ENCODE results near the gene RAB26. TPM values are rescaled to one million over a fixed set of nuclear protein-coding genes. Genes with fewer than 3 reads are reported as not detected.

The RAB26 gene
- total and polyA plus RNA-seq, 2 of the 13 experiments (the other 11 are each of a cell fraction or from before 2014, with no cell fraction given), result 0.86 to 3.6 TPM

DNA sequence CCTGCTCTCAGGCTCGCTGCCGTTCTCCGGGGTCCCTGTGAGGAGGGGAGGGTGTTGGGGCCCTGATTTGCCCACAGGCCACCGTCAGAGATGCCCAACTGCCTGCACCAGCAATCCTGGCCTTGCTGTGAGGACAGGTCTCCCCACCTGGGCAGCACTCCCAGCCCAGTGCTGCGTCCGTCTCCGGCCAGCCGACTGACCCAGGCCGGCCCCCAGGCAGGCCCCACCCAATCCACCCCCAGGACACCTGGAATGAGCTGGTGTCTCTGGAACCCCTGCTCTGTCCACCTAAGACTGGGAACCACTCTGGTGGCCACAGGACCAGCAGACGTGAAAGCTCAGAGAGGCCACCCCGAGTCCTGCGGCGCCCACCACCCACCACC, 32.8 kb upstream of the RAB26 start:
- Histone ChIP-seq H3K4me1 (ENCODE audit: insufficient read depth, low read length) (no peaks in the 10 kb centered on the region), H3K9me3 (ENCODE audit: low read length) (no peaks in the 10 kb centered on the region), H3K27me3 (ENCODE audit: control insufficient read depth in 1 of 2, insufficient read depth in 2 of 2, low read length in 2 of 2) (no peaks in the 10 kb centered on the region), H2AFZ (ENCODE audit: low read length) (no peak overlapping the region), H3K79me2 (ENCODE audit: insufficient read depth, low read length) (peaks cover 2% of the 10 kb centered on the region), H3K27ac (ENCODE audit: extremely low read length, insufficient read depth, low read length) (no peak overlapping the region), H4K20me1 (ENCODE audit: insufficient read depth, low read length) (no peaks in the 10 kb centered on the region), H3K9ac (ENCODE audit: insufficient read depth, low read depth, low read length) (no peak overlapping the region), H3K36me3 (replicated peaks in 1 of 2; ENCODE audit: control insufficient read depth in 1 of 2, insufficient read depth in 2 of 2, low read length in 2 of 2) (peaks cover 0 to 2% of the 10 kb centered on the region in 2 experiments; a peak in 1 of 5 replicates), H3K4me3 (replicated peaks in 1 of 3; ENCODE audit: insufficient read depth in 1 of 3, low read depth in 2 of 3, low read length in 3 of 3) (no peak overlapping the region), H3K4me2 (ENCODE audit: low read depth, low read length) (no peak overlapping the region)
- CTCF ChIA-PET (ENCODE audit: low intra/inter-chr PET ratio, low total read pairs), result no interaction called here
- intact Hi-C loops (cut with micrococcal nuclease; ENCODE audit: unreplicated experiment) (no loop called here), in situ Hi-C loops (cut with HindIII; ENCODE audit: extremely low pct_ligation_motif_present, low pct_unique_long_range_greater_than_20kb) (no loop called here)
- 100% methylated on average over 2 of the region's 13 CpGs for WGBS (ENCODE audit: low lambda C conversion rate)
- DNase-seq (ENCODE audit: low spot score), result no peak
- ATAC-seq, result no peak
- BruUV-seq (replicated peaks), result no TSS peak
- no peak for FAIRE-seq
- POLR2A ChIA-PET, result no interaction called here
- TF ChIP-seq XBP1 (CRISPR knock-in tag; IDR thresholded peaks at IDR 0.05), result no peak
- TF ChIP-seq, protein P1, sequence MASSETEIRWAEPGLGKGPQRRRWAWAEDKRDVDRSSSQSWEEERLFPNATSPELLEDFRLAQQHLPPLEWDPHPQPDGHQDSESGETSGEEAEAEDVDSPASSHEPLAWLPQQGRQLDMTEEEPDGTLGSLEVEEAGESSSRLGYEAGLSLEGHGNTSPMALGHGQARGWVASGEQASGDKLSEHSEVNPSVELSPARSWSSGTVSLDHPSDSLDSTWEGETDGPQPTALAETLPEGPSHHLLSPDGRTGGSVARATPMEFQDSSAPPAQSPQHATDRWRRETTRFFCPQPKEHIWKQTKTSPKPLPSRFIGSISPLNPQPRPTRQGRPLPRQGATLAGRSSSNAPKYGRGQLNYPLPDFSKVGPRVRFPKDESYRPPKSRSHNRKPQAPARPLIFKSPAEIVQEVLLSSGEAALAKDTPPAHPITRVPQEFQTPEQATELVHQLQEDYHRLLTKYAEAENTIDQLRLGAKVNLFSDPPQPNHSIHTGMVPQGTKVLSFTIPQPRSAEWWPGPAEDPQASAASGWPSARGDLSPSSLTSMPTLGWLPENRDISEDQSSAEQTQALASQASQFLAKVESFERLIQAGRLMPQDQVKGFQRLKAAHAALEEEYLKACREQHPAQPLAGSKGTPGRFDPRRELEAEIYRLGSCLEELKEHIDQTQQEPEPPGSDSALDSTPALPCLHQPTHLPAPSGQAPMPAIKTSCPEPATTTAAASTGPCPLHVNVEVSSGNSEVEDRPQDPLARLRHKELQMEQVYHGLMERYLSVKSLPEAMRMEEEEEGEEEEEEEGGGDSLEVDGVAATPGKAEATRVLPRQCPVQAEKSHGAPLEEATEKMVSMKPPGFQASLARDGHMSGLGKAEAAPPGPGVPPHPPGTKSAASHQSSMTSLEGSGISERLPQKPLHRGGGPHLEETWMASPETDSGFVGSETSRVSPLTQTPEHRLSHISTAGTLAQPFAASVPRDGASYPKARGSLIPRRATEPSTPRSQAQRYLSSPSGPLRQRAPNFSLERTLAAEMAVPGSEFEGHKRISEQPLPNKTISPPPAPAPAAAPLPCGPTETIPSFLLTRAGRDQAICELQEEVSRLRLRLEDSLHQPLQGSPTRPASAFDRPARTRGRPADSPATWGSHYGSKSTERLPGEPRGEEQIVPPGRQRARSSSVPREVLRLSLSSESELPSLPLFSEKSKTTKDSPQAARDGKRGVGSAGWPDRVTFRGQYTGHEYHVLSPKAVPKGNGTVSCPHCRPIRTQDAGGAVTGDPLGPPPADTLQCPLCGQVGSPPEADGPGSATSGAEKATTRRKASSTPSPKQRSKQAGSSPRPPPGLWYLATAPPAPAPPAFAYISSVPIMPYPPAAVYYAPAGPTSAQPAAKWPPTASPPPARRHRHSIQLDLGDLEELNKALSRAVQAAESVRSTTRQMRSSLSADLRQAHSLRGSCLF (CRISPR knock-in tag; IDR thresholded peaks at IDR 0.05; ENCODE audit: borderline replicate concordance), result no peak
- TF ChIP-seq, protein P2, sequence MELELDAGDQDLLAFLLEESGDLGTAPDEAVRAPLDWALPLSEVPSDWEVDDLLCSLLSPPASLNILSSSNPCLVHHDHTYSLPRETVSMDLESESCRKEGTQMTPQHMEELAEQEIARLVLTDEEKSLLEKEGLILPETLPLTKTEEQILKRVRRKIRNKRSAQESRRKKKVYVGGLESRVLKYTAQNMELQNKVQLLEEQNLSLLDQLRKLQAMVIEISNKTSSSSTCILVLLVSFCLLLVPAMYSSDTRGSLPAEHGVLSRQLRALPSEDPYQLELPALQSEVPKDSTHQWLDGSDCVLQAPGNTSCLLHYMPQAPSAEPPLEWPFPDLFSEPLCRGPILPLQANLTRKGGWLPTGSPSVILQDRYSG (CRISPR knock-in tag; IDR thresholded peaks at IDR 0.05), result no peak
- no peak for TF ChIP-seq ZNF326 (CRISPR knock-in tag; IDR thresholded peaks at IDR 0.05; ENCODE audit: borderline replicate concordance)
- TF ChIP-seq EP300 (IDR thresholded peaks at IDR 0.05; ENCODE audit: low read depth in 2 of 2, low read length in 2 of 2), result no peak
- TF ChIP-seq EP300 (CRISPR knock-in tag; IDR thresholded peaks at IDR 0.05; ENCODE audit: borderline replicate concordance), result no peak
- no peak for TF ChIP-seq PCBP2 (optimal IDR thresholded peaks at IDR 0.05; ENCODE audit: low read depth, low read length, poor library complexity, severe bottlenecking)
- TF ChIP-seq PHF20 (CRISPR knock-in tag; IDR thresholded peaks at IDR 0.05), result no peak
- TF ChIP-seq, protein P3, sequence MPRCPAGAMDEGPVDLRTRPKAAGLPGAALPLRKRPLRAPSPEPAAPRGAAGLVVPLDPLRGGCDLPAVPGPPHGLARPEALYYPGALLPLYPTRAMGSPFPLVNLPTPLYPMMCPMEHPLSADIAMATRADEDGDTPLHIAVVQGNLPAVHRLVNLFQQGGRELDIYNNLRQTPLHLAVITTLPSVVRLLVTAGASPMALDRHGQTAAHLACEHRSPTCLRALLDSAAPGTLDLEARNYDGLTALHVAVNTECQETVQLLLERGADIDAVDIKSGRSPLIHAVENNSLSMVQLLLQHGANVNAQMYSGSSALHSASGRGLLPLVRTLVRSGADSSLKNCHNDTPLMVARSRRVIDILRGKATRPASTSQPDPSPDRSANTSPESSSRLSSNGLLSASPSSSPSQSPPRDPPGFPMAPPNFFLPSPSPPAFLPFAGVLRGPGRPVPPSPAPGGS (CRISPR knock-in tag; IDR thresholded peaks at IDR 0.05), result no peak
- TF ChIP-seq SMYD3 (CRISPR knock-in tag; IDR thresholded peaks at IDR 0.05), result no peak
- TF ChIP-seq, protein P4, sequence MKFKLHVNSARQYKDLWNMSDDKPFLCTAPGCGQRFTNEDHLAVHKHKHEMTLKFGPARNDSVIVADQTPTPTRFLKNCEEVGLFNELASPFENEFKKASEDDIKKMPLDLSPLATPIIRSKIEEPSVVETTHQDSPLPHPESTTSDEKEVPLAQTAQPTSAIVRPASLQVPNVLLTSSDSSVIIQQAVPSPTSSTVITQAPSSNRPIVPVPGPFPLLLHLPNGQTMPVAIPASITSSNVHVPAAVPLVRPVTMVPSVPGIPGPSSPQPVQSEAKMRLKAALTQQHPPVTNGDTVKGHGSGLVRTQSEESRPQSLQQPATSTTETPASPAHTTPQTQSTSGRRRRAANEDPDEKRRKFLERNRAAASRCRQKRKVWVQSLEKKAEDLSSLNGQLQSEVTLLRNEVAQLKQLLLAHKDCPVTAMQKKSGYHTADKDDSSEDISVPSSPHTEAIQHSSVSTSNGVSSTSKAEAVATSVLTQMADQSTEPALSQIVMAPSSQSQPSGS (CRISPR knock-in tag; IDR thresholded peaks at IDR 0.05), result no peak
- no peak for TF ChIP-seq IKZF4 (CRISPR knock-in tag; IDR thresholded peaks at IDR 0.05; ENCODE audit: borderline replicate concordance, low read depth, not compliant biosample characterization)
- no peak for TF ChIP-seq ZNF782 (CRISPR knock-in tag; IDR thresholded peaks at IDR 0.05; ENCODE audit: borderline replicate concordance)
- TF ChIP-seq, protein P5, sequence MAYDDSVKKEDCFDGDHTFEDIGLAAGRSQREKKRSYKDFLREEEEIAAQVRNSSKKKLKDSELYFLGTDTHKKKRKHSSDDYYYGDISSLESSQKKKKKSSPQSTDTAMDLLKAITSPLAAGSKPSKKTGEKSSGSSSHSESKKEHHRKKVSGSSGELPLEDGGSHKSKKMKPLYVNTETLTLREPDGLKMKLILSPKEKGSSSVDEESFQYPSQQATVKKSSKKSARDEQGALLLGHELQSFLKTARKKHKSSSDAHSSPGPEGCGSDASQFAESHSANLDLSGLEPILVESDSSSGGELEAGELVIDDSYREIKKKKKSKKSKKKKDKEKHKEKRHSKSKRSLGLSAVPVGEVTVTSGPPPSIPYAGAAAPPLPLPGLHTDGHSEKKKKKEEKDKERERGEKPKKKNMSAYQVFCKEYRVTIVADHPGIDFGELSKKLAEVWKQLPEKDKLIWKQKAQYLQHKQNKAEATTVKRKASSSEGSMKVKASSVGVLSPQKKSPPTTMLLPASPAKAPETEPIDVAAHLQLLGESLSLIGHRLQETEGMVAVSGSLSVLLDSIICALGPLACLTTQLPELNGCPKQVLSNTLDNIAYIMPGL (CRISPR knock-in tag; IDR thresholded peaks at IDR 0.05; ENCODE audit: borderline replicate concordance in 1 of 2, low read depth in 1 of 2), result no peak
